Measurements from ENCODE around the gene EXOC8.

DNA sequence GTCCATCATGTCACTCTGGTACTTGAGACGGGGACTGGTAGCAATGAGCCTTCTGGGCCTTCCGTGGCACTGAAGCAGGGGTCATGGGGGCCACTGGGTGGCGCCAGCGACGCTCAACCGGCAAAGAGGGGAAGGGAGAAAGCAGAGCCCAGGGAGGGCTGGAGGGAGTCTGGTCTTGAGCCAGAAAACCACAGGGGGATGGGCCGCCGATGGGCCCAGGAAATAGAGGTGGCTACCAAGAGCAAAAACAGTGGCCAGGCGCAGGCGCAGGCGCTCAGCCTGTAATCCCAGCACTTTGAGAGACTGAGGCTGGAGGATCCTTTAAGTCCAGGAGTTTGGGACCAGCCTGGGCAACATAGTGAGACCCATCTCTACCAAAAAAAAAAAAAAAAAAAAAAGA, 21.8 kb downstream of the EXOC8 start:
- no peak for TF ChIP-seq EP300 (IDR thresholded peaks at IDR 0.05)
- no peak for TF ChIP-seq POLR2A (IDR thresholded peaks at IDR 0.05)
- TF ChIP-seq, protein P1, sequence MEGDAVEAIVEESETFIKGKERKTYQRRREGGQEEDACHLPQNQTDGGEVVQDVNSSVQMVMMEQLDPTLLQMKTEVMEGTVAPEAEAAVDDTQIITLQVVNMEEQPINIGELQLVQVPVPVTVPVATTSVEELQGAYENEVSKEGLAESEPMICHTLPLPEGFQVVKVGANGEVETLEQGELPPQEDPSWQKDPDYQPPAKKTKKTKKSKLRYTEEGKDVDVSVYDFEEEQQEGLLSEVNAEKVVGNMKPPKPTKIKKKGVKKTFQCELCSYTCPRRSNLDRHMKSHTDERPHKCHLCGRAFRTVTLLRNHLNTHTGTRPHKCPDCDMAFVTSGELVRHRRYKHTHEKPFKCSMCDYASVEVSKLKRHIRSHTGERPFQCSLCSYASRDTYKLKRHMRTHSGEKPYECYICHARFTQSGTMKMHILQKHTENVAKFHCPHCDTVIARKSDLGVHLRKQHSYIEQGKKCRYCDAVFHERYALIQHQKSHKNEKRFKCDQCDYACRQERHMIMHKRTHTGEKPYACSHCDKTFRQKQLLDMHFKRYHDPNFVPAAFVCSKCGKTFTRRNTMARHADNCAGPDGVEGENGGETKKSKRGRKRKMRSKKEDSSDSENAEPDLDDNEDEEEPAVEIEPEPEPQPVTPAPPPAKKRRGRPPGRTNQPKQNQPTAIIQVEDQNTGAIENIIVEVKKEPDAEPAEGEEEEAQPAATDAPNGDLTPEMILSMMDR (IDR thresholded peaks at IDR 0.05): peak in 1 of 4 experiments; percentile 45
